NT2/D1 (cell line): ENCODE results near the gene PGGHG.

ENCODE experiments used
- YY1 ChIP-seq: IDR thresholded peaks from 2 replicates; pipeline ENCODE4 v1.6.1; 2011; ENCODE audit not compliant: insufficient read length, insufficient read depth
- ZNF274 ChIP-seq: IDR thresholded peaks from 2 replicates; pipeline ENCODE4 v1.6.1; 2011; ENCODE audit warnings: mild to moderate bottlenecking, low read depth, low read length

DNA sequence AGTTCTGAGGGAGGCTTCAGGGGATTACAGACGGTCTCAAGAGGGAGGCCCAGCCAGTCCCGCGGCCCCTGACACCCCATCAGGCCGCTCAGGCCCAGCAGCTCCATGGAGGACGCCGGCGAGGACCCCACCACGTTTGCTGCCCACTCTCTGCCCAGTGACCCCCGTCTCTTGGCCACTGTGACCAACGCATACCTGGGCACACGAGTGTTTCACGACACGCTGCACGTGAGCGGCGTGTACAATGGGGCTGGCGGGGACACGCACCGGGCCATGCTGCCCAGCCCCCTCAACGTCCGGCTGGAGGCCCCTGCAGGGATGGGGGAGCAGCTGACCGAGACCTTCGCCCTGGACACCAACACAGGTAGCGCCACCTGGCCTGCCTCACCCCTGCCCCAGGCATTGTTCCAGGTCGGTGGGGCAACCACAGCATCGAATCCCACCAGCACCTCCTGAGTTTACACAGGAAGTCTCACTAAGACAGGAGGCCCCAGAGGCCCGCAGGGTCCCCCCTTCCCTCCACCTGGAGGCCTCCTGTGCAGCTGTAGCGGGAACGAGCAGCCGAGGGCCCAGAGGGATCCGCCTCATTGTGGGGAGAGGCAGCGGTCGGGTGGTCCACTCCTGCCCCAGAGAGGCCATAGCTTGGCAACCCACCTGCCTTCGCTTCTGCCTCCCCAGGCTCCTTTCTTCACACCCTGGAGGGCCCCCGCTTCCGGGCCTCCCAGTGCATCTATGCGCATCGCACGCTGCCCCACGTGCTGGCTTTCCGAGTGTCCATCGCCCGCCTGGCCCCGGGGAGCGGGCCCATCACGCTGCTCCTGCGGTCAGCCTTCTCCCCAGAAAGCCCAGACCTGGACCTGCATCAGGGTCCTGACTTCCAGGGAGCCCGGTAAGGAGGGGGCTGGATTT is 1.0 kb downstream of the PGGHG start:
- TF ChIP-seq YY1 (no peak), ZNF274 (no peak)
